ENCODE results near the gene GLI3.

- no peak for TF ChIP-seq CTCF (IDR thresholded peaks at IDR 0.05)
- TF ChIP-seq ELF4 (CRISPR knock-in tag; IDR thresholded peaks at IDR 0.05; ENCODE audit: low read depth) = no peak
- TF ChIP-seq ETV6 (CRISPR knock-in tag; IDR thresholded peaks at IDR 0.05) = no peak
- TF ChIP-seq IRF2 (CRISPR knock-in tag; IDR thresholded peaks at IDR 0.05; ENCODE audit: borderline replicate concordance, low read depth) = no peak
Observed at GRCh38 chr7:42071372-42072261, 165.4 kb downstream of the GLI3 start.

Measured in WTC11 (cell line).